Astrocyte of the spinal cord (primary cell): ENCODE measurements around the gene MVB12B.

Source experiments
- DNase-seq: peaks from one replicate; pipeline ENCODE4 v3.0.0; 2011; ENCODE audit warnings: low read depth, low spot score
- H3K4me3 ChIP-seq: 2 replicates; pipeline ENCODE4 v1.5.1; 2011; ENCODE audit warnings: low read depth, mild to moderate bottlenecking, low read length, moderate library complexity
- CTCF ChIP-seq: IDR thresholded peaks from 2 replicates; pipeline ENCODE4 v1.5.1; 2012; ENCODE audit warnings: low read depth, mild to moderate bottlenecking, low read length, inconsistent platforms
- in situ Hi-C: cut with HindIII; loops from 2 replicates; pipeline ENCODE4 v1.10.0; 2017; ENCODE audit warnings: low sequenced_read_pairs

Gene MVB12B

GRCh38 chr9:126464694-126465441 lies 138.2 kb downstream of the MVB12B start:
- in situ Hi-C loops = no loop called here
- H3K4me3 ChIP-seq = no peak overlapping the region
- DNase-seq = no peak
- TF ChIP-seq CTCF = no peak

- in situ Hi-C loops = no loop called here
- no peak for DNase-seq
- no peak for TF ChIP-seq CTCF
- no peak overlapping the region for H3K4me3 ChIP-seq
Measured at GRCh38 chr9:126465977-126466376, 139.3 kb downstream of the MVB12B start.

GRCh38 chr9:126468141-126468825 lies 141.7 kb downstream of the MVB12B start:
- no peak for DNase-seq
- in situ Hi-C loops = no loop called here
- TF ChIP-seq CTCF = no peak
- H3K4me3 ChIP-seq = no peak overlapping the region

- TF ChIP-seq CTCF = no peak
- no peak overlapping the region for H3K4me3 ChIP-seq
- DNase-seq = no peak
- in situ Hi-C loops = no loop called here
Measured at GRCh38 chr9:126470241-126470993, 143.8 kb downstream of the MVB12B start.

GRCh38 chr9:126471084-126471624 lies 144.5 kb downstream of the MVB12B start:
- no peak for TF ChIP-seq CTCF
- peak; percentile 46 for DNase-seq
- no peak overlapping the region for H3K4me3 ChIP-seq
- in situ Hi-C loops = no loop called here

- in situ Hi-C loops = no loop called here
- no peak overlapping the region for H3K4me3 ChIP-seq
- no peak for TF ChIP-seq CTCF
- DNase-seq = no peak
Measured at GRCh38 chr9:126472198-126472947, 145.7 kb downstream of the MVB12B start.
